Measurements from ENCODE around the gene SYT2. TPM values are rescaled to one million over a fixed set of nuclear protein-coding genes. Genes with fewer than 3 reads are reported as not detected.
"Not testable (repeated sequence)": the region's sequence is repeated elsewhere in the genome, so short reads cannot be mapped to it uniquely, and the experiment has no call there.

SYT2 gene
- total and polyA plus RNA-seq, 2 donors (not counting 1 experiment from before 2014, with no cell fraction given), result 0.03 TPM; not detected in 1

- Histone ChIP-seq H3K4me2 (ENCODE audit: extremely low read depth, insufficient read depth, low read length) (peak overlapping the region; percentile 59), H4K20me1 (ENCODE audit: control insufficient read depth, extremely low read depth, insufficient read depth, low read length) (no peaks in the 10 kb centered on the region), H3K4me3 (replicated peaks in 1 of 4; ENCODE audit: control extremely low read depth in 1 of 4, insufficient read depth in 1 of 4, low read depth in 3 of 4, low read length in 4 of 4) (peak overlapping the region in 1 of 4 experiments; percentile 22), H3K79me2 (ENCODE audit: control insufficient read depth, insufficient read depth, low read length) (no peaks in the 10 kb centered on the region), H3K27me3 (ENCODE audit: control insufficient read depth, insufficient read depth, low read length) (peaks cover 49% of the 10 kb centered on the region), H3K9me3 (ENCODE audit: control insufficient read depth, insufficient read depth, low read depth, low read length) (no peaks in the 10 kb centered on the region), H3K27ac (ENCODE audit: insufficient read depth, low read length) (no peak overlapping the region), H3K9ac (ENCODE audit: insufficient read depth, low read length) (no peak overlapping the region), H2AFZ (ENCODE audit: low read length) (no peak overlapping the region), H3K4me1 (ENCODE audit: control insufficient read depth, extremely low read depth, insufficient read depth, low read length) (peaks cover 6% of the 10 kb centered on the region), H3K36me3 (ENCODE audit: control insufficient read depth, insufficient read depth, low read length) (no peaks in the 10 kb centered on the region)
- no peak for DNase-seq (ENCODE audit: low read depth in 2 of 2)
- TF ChIP-seq EZH2 (IDR thresholded peaks at IDR 0.05; ENCODE audit: low read length, missing control alignments), result peak; percentile 98
- TF ChIP-seq CTCF (conservative IDR thresholded peaks at IDR 0.05 in 1 of 2, IDR thresholded peaks at IDR 0.05 in 1 of 2; ENCODE audit: low read depth in 1 of 2, low read length in 2 of 2), result no peak
Observed at GRCh38 chr1:202642619-202643291, 67.5 kb downstream of the SYT2 start.

- H3K36me3 ChIP-seq (ENCODE audit: control insufficient read depth, insufficient read depth, low read length), result no peaks in the 10 kb centered on the region
- no peaks in the 10 kb centered on the region for H4K20me1 ChIP-seq (ENCODE audit: control insufficient read depth, extremely low read depth, insufficient read depth, low read length)
- no peak overlapping the region for H2AFZ ChIP-seq (ENCODE audit: low read length)
- no peaks in the 10 kb centered on the region for H3K9me3 ChIP-seq (ENCODE audit: control insufficient read depth, insufficient read depth, low read depth, low read length)
- peaks cover 48% of the 10 kb centered on the region for H3K27me3 ChIP-seq (ENCODE audit: control insufficient read depth, insufficient read depth, low read length)
- peak overlapping the region; percentile 15 for H3K4me2 ChIP-seq (ENCODE audit: extremely low read depth, insufficient read depth, low read length)
- H3K4me1 ChIP-seq (ENCODE audit: control insufficient read depth, extremely low read depth, insufficient read depth, low read length), result peaks cover 6% of the 10 kb centered on the region
- DNase-seq (ENCODE audit: low read depth in 2 of 2), result no peak
- TF ChIP-seq CTCF (conservative IDR thresholded peaks at IDR 0.05 in 1 of 2, IDR thresholded peaks at IDR 0.05 in 1 of 2; ENCODE audit: low read depth in 1 of 2, low read length in 2 of 2) (no peak), EZH2 (IDR thresholded peaks at IDR 0.05; ENCODE audit: low read length, missing control alignments) (no peak)
- H3K4me3 ChIP-seq (replicated peaks in 1 of 4; ENCODE audit: control extremely low read depth in 1 of 4, insufficient read depth in 1 of 4, low read depth in 3 of 4, low read length in 4 of 4), result no peak overlapping the region
- H3K9ac ChIP-seq (ENCODE audit: insufficient read depth, low read length), result no peak overlapping the region
- no peaks in the 10 kb centered on the region for H3K79me2 ChIP-seq (ENCODE audit: control insufficient read depth, insufficient read depth, low read length)
- no peak overlapping the region for H3K27ac ChIP-seq (ENCODE audit: insufficient read depth, low read length)
Observed at GRCh38 chr1:202642212-202642611, 68.0 kb downstream of the SYT2 start.

DNA sequence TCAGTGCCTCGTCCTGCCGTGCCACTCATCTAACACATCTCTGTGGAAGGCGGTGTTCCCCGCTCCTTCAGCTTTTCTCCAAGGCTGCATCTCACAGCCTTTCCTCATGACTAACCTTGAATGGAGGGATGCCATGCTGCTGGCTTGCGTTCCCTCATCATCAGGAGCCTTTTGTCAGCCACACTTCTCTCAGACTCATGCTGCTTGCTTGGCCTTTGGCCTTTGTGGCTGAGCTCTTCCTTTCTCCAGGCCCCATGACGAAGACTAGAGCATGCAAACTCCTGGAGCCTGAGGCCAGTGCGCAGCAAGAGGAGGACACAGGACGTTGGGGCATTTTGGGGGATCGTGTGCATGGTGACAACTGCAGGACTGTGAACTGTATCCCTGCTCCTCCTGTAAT is 70.8 kb downstream of the SYT2 start:
- Histone ChIP-seq H3K27me3 (ENCODE audit: control insufficient read depth, insufficient read depth, low read length) (peaks cover 28% of the 10 kb centered on the region), H2AFZ (ENCODE audit: low read length) (no peak overlapping the region), H3K9ac (ENCODE audit: insufficient read depth, low read length) (no peak overlapping the region), H3K79me2 (ENCODE audit: control insufficient read depth, insufficient read depth, low read length) (no peaks in the 10 kb centered on the region), H3K9me3 (ENCODE audit: control insufficient read depth, insufficient read depth, low read depth, low read length) (no peaks in the 10 kb centered on the region), H3K27ac (ENCODE audit: insufficient read depth, low read length) (peak overlapping the region; percentile 20), H3K36me3 (ENCODE audit: control insufficient read depth, insufficient read depth, low read length) (no peaks in the 10 kb centered on the region), H4K20me1 (ENCODE audit: control insufficient read depth, extremely low read depth, insufficient read depth, low read length) (no peaks in the 10 kb centered on the region), H3K4me3 (replicated peaks in 1 of 4; ENCODE audit: control extremely low read depth in 1 of 4, insufficient read depth in 1 of 4, low read depth in 3 of 4, low read length in 4 of 4) (no peak overlapping the region), H3K4me2 (ENCODE audit: extremely low read depth, insufficient read depth, low read length) (peak overlapping the region; percentile 25), H3K4me1 (ENCODE audit: control insufficient read depth, extremely low read depth, insufficient read depth, low read length) (peaks cover 6% of the 10 kb centered on the region)
- DNase-seq (ENCODE audit: low read depth in 2 of 2), result peak; percentile 69 to 84
- TF ChIP-seq EZH2 (IDR thresholded peaks at IDR 0.05; ENCODE audit: low read length, missing control alignments) (no peak), CTCF (conservative IDR thresholded peaks at IDR 0.05 in 1 of 2, IDR thresholded peaks at IDR 0.05 in 1 of 2; ENCODE audit: low read depth in 1 of 2, low read length in 2 of 2) (no peak)

- peaks cover 21% of the 10 kb centered on the region for H3K27me3 ChIP-seq (ENCODE audit: control insufficient read depth, insufficient read depth, low read length)
Observed at GRCh38 chr1:202638701-202639305, 71.5 kb downstream of the SYT2 start.

More at GRCh38 chr1:202638701-202639305, 71.5 kb downstream of the SYT2 start:
- H3K4me1 ChIP-seq (ENCODE audit: control insufficient read depth, extremely low read depth, insufficient read depth, low read length); H3K27ac ChIP-seq (ENCODE audit: insufficient read depth, low read length); DNase-seq (ENCODE audit: low read depth in 2 of 2); H3K4me3 ChIP-seq (replicated peaks in 1 of 4; ENCODE audit: control extremely low read depth in 1 of 4, insufficient read depth in 1 of 4, low read depth in 3 of 4, low read length in 4 of 4); H2AFZ ChIP-seq (ENCODE audit: low read length); H3K9me3 ChIP-seq (ENCODE audit: control insufficient read depth, insufficient read depth, low read depth, low read length); H3K9ac ChIP-seq (ENCODE audit: insufficient read depth, low read length); H3K79me2 ChIP-seq (ENCODE audit: control insufficient read depth, insufficient read depth, low read length); H4K20me1 ChIP-seq (ENCODE audit: control insufficient read depth, extremely low read depth, insufficient read depth, low read length); H3K36me3 ChIP-seq (ENCODE audit: control insufficient read depth, insufficient read depth, low read length); H3K4me2 ChIP-seq (ENCODE audit: extremely low read depth, insufficient read depth, low read length): not testable (repeated sequence)
